HepG2 (cell line): ENCODE results near the gene ARMH1. TPM values are rescaled to one million over a fixed set of nuclear protein-coding genes. Genes with fewer than 3 reads are reported as not detected.

Experiments
- CBX5 ChIP-seq: sonication (generic); formaldehyde crosslinking; IDR thresholded peaks from 2 replicates; pipeline ENCODE4 v1.4.0; 2020; ENCODE audit warnings: missing genetic modification reagents, borderline replicate concordance
- GZF1 ChIP-seq: sonication (generic); formaldehyde crosslinking; IDR thresholded peaks from 2 replicates; pipeline ENCODE4 v1.5.1; 2020; ENCODE audit warnings: mild to moderate bottlenecking, missing genetic modification reagents
- HDAC1 ChIP-seq: sonication (generic); formaldehyde crosslinking; IDR thresholded peaks from 2 replicates; pipeline ENCODE4 v1.5.1; 2020; ENCODE audit warnings: mild to moderate bottlenecking, missing genetic modification reagents
- HNF1B ChIP-seq: sonication (generic); formaldehyde crosslinking; IDR thresholded peaks from 2 replicates; pipeline ENCODE4 v1.5.1; 2020; ENCODE audit warnings: mild to moderate bottlenecking, moderate library complexity, missing genetic modification reagents
- HOXA3 ChIP-seq: sonication (generic); formaldehyde crosslinking; IDR thresholded peaks from 2 replicates; pipeline ENCODE4 v1.5.0; 2020; ENCODE audit warnings: missing genetic modification reagents
- KAT8 ChIP-seq: IDR thresholded peaks from 2 replicates; pipeline ENCODE4 v1.6.1; 2016; ENCODE audit warnings: missing genetic modification reagents, missing compliant biosample characterization
- MATR3 ChIP-seq: sonication (generic); formaldehyde crosslinking; IDR thresholded peaks from 2 replicates; pipeline ENCODE4 v1.4.0; 2020; ENCODE audit warnings: missing genetic modification reagents
- MXD3 ChIP-seq: IDR thresholded peaks from 2 replicates; pipeline ENCODE4 v1.6.1; 2016; ENCODE audit warnings: mild to moderate bottlenecking, missing biosample characterization, missing genetic modification reagents
- MXI1 ChIP-seq: IDR thresholded peaks from 3 replicates; pipeline ENCODE4 v1.6.1; 2012; ENCODE audit warnings: low read depth, low read length, inconsistent platforms, borderline replicate concordance
- NCOA2 ChIP-seq: sonication (generic); formaldehyde crosslinking; IDR thresholded peaks from 2 replicates; pipeline ENCODE4 v1.8.0; 2022; ENCODE audit warnings: inconsistent platforms
- NFYC ChIP-seq: IDR thresholded peaks from 2 replicates; pipeline ENCODE4 v1.6.1; 2016; ENCODE audit warnings: missing genetic modification reagents, missing compliant biosample characterization
- PLSCR1 ChIP-seq: sonication (generic); formaldehyde crosslinking; IDR thresholded peaks from 2 replicates; pipeline ENCODE4 v1.5.0; 2020; ENCODE audit warnings: missing genetic modification reagents, mild to moderate bottlenecking, borderline replicate concordance
- PTBP1 ChIP-seq: fragments of 200-400 bp; formaldehyde crosslinking; IDR thresholded peaks from 2 replicates; pipeline ENCODE4 v1.6.1; 2018; ENCODE audit warnings: low read length, low read depth; ENCODE audit not compliant: poor library complexity, severe bottlenecking
- SALL1 ChIP-seq: sonication (generic); formaldehyde crosslinking; IDR thresholded peaks from 2 replicates; pipeline ENCODE4 v1.8.0; 2022; ENCODE audit warnings: mild to moderate bottlenecking, missing genetic modification reagents
- SATB2 ChIP-seq: sonication (generic); formaldehyde crosslinking; IDR thresholded peaks from 2 replicates; pipeline ENCODE4 v1.5.0; 2020; ENCODE audit warnings: missing genetic modification reagents
- TAF15 ChIP-seq: fragments of 200-400 bp; formaldehyde crosslinking; IDR thresholded peaks from one replicate; pipeline ENCODE4 v1.6.1; 2018; ENCODE audit warnings: mild to moderate bottlenecking, low read depth, low read length; ENCODE audit not compliant: poor library complexity, severe bottlenecking
- ZBTB2 ChIP-seq: sonication (generic); formaldehyde crosslinking; IDR thresholded peaks from 2 replicates; pipeline ENCODE4 v1.8.0; 2022; ENCODE audit warnings: low read depth, missing genetic modification reagents
- ZNF10 ChIP-seq: sonication (generic); formaldehyde crosslinking; IDR thresholded peaks from 2 replicates; pipeline ENCODE4 v1.4.0; 2020; ENCODE audit warnings: mild to moderate bottlenecking, low read depth, missing genetic modification reagents, borderline replicate concordance
- ZNF20 ChIP-seq: sonication (generic); formaldehyde crosslinking; IDR thresholded peaks from 2 replicates; pipeline ENCODE4 v1.4.0; 2020; ENCODE audit warnings: mild to moderate bottlenecking, moderate library complexity, missing genetic modification reagents
- ZNF263 ChIP-seq: sonication (generic); formaldehyde crosslinking; IDR thresholded peaks from 2 replicates; pipeline ENCODE4 v1.4.0; 2020; ENCODE audit warnings: missing genetic modification reagents
- ZNF530 ChIP-seq: sonication (generic); formaldehyde crosslinking; IDR thresholded peaks from 2 replicates; pipeline ENCODE4 v1.5.0; 2020; ENCODE audit warnings: low read depth, mild to moderate bottlenecking, missing genetic modification reagents
- ZNF780A ChIP-seq: sonication (generic); formaldehyde crosslinking; IDR thresholded peaks from 2 replicates; pipeline ENCODE4 v1.8.0; 2022; ENCODE audit warnings: mild to moderate bottlenecking, missing genetic modification reagents, moderate library complexity
- ZXDC ChIP-seq: sonication (generic); formaldehyde crosslinking; IDR thresholded peaks from 2 replicates; pipeline ENCODE4 v1.5.0; 2020; ENCODE audit warnings: mild to moderate bottlenecking, missing genetic modification reagents
- polyA plus RNA-seq, 8 experiments: library from polyadenylated mRNA; depleted of rRNA in 3 of 8; stranded (reverse) in 7 of 8; unstranded in 1 of 8; fragments of >200 nt; fragmentation: Illumina TruSeq in 4 of 8; extraction: Trizol in 4 of 8; gene quantifications; 2 replicates each; pipeline versions ENCODE4 v1.2.1 to v1.2.3, GENCODE V29; 2011 to 2016; ENCODE audit warnings: low read depth in 4 of 8, missing spikeins in 1 of 8, mixed read lengths in 1 of 8; ENCODE audit not compliant: insufficient read depth in 1 of 8
- total RNA-seq, 5 experiments: library from RNA; depleted of rRNA; stranded (reverse); fragments of >200 nt; fragmentation: Illumina TruSeq; extraction: Trizol; gene quantifications; 2 replicates each; pipeline ENCODE4 v1.2.3, GENCODE V29; 2016; ENCODE audit warnings: low read depth in 1 of 5

The ARMH1 gene
- total and polyA plus RNA-seq, 2 of the 13 experiments (the other 11 are each of a cell fraction or from before 2014, with no cell fraction given), result 0.69 TPM; not detected in 1

- no peak for TF ChIP-seq ZXDC (CRISPR knock-in tag)
- TF ChIP-seq KAT8 (CRISPR knock-in tag), result peak; percentile 95
- 0 out of 2 replicates have a peak, but pooled peaks have one; percentile 63 for TF ChIP-seq MXD3 (CRISPR knock-in tag)
- TF ChIP-seq MXI1, result no peak; the same call in 2 of the 3 replicates
- no peak for TF ChIP-seq GZF1
- TF ChIP-seq PLSCR1, result no peak
- peak; percentile 63 for TF ChIP-seq SALL1
- no peak for TF ChIP-seq TAF15
- TF ChIP-seq HOXA3, result peak; percentile 87
- TF ChIP-seq NCOA2 (CRISPR knock-in tag), result no peak
- TF ChIP-seq HDAC1 (CRISPR knock-in tag), result peak; percentile 76
- no peak for TF ChIP-seq MATR3 (CRISPR knock-in tag)
- no peak for TF ChIP-seq ZNF780A
- no peak for TF ChIP-seq ZNF10 (CRISPR knock-in tag)
- TF ChIP-seq HNF1B (CRISPR knock-in tag), result no peak
- TF ChIP-seq CBX5 (CRISPR knock-in tag), result no peak
- no peak for TF ChIP-seq SATB2 (CRISPR knock-in tag)
- no peak; the same call in 1 of the 2 replicates for TF ChIP-seq ZNF263 (CRISPR knock-in tag)
- TF ChIP-seq ZNF530 (CRISPR knock-in tag), result no peak
- no peak for TF ChIP-seq PTBP1
- TF ChIP-seq ZBTB2 (CRISPR knock-in tag), result peak; percentile 81
- no peak for TF ChIP-seq ZNF20
- TF ChIP-seq NFYC (CRISPR knock-in tag), result no peak
These were observed 42.6 kb upstream of the ARMH1 start (continued) for GRCh38 chr1:44631647-44632539.
